H1 (cell line): ENCODE data around the gene GID8. TPM values are rescaled to one million over a fixed set of nuclear protein-coding genes. Genes with fewer than 3 reads are reported as not detected.

Experiments used
- CTCF ChIA-PET: fragments of 300-600 bp; sonication (Branson Sonifier 250); formaldehyde crosslinking; loops from one replicate; lab custom pipeline; 2021; ENCODE audit not compliant: partially characterized antibody; lab: Charles Lee
- POLR2A ChIA-PET: fragments of 300-600 bp; sonication (Branson Sonifier 250); formaldehyde crosslinking; loops from one replicate; lab custom pipeline; 2021; ENCODE audit warnings: inconsistent platforms; ENCODE audit not compliant: partially characterized antibody; lab: Charles Lee
- DNase-seq, 2 experiments: peaks; one replicate each; pipeline versions ENCODE4 v3.0.0 to v3.0.0-alpha.2; 2010 to 2022; ENCODE audit warnings: low spot score in 2 of 2, low read depth in 1 of 2, mixed read lengths in 1 of 2
- FAIRE-seq: peaks from 2 replicates; lab custom pipeline; 2011; peaks lifted over from hg19 to GRCh38; lab: Jason Lieb, UNC
- H2AFZ ChIP-seq: 2 replicates; pipeline ENCODE4 v1.8.1; 2012; ENCODE audit warnings: low read length, inconsistent platforms
- H2AK5ac ChIP-seq: 2 replicates; pipeline ENCODE4 v1.6.1; 2013; ENCODE audit warnings: low read depth, low read length
- H2BK120ac ChIP-seq: replicated peaks from 2 replicates; pipeline ENCODE3; 2013; ENCODE audit warnings: low read depth, low read length, inconsistent platforms
- H2BK12ac ChIP-seq: 2 replicates; pipeline ENCODE4 v1.6.1; 2013; ENCODE audit warnings: low read depth, low read length
- H2BK15ac ChIP-seq: 2 replicates; pipeline ENCODE4 v1.6.1; 2013; ENCODE audit warnings: low read length
- H2BK20ac ChIP-seq: 2 replicates; pipeline ENCODE4 v1.6.1; 2013; ENCODE audit warnings: low read length
- H2BK5ac ChIP-seq: 2 replicates; pipeline ENCODE4 v1.6.1; 2013; ENCODE audit warnings: low read depth, low read length
- H3K14ac ChIP-seq: 2 replicates; pipeline ENCODE4 v1.6.1; 2013; ENCODE audit warnings: inconsistent platforms; ENCODE audit not compliant: insufficient read length
- H3K18ac ChIP-seq: 2 replicates; pipeline ENCODE4 v1.6.1; 2013; ENCODE audit warnings: low read length; ENCODE audit errors: extremely low read depth
- H3K23ac ChIP-seq: 2 replicates; pipeline ENCODE4 v1.6.1; 2013; ENCODE audit warnings: inconsistent platforms; ENCODE audit not compliant: insufficient read length
- H3K23me2 ChIP-seq: 2 replicates; pipeline ENCODE4 v1.6.1; 2013; ENCODE audit warnings: low read depth, low read length
- H3K27ac ChIP-seq: 2 replicates; pipeline ENCODE4 v1.6.1; 2011; ENCODE audit warnings: low read depth, low read length, inconsistent platforms
- H3K27me3 ChIP-seq, 4 experiments: replicated peaks in 1 of 4; 1 replicate in 1 of 4; 2 replicates in 3 of 4; pipeline versions ENCODE4 v1.6.1 to v1.8.1; 2011 to 2013; ENCODE audit warnings: low read length in 3 of 4, mild to moderate bottlenecking in 3 of 4, inconsistent platforms in 2 of 4, mixed read lengths in 2 of 4, moderate library complexity in 1 of 4; ENCODE audit not compliant: control insufficient read depth in 3 of 4, insufficient read depth in 3 of 4; ENCODE audit errors: extremely low read depth in 1 of 4
- H3K36me3 ChIP-seq, 4 experiments: 2 replicates each; pipeline versions ENCODE4 v1.6.1 to v1.8.1; 2011 to 2013; ENCODE audit warnings: mild to moderate bottlenecking in 4 of 4, low read length in 3 of 4, moderate library complexity in 2 of 4, control low read depth in 1 of 4, inconsistent platforms in 1 of 4; ENCODE audit not compliant: insufficient read depth in 4 of 4, control insufficient read depth in 2 of 4
- H3K4ac ChIP-seq: replicated peaks from 2 replicates; pipeline ENCODE3; 2013; ENCODE audit warnings: low read length, low read depth, mixed read lengths, inconsistent platforms; ENCODE audit not compliant: insufficient read length
- H3K4me1 ChIP-seq, 4 experiments: replicated peaks in 1 of 4; 1 replicate in 1 of 4; 2 replicates in 3 of 4; pipeline versions ENCODE4 v1.6.1 to v1.8.1; 2011 to 2013; ENCODE audit warnings: low read length in 3 of 4, inconsistent platforms in 2 of 4, mixed read lengths in 1 of 4; ENCODE audit not compliant: insufficient read depth in 4 of 4, control insufficient read depth in 3 of 4
- H3K4me2 ChIP-seq, 2 experiments: 2 replicates each; pipeline versions ENCODE4 v1.6.1 to v1.8.1; 2011 to 2013; ENCODE audit warnings: low read depth in 2 of 2, low read length in 2 of 2, control low read depth in 1 of 2, inconsistent platforms in 1 of 2, mild to moderate bottlenecking in 1 of 2; ENCODE audit not compliant: insufficient read depth in 1 of 2
- H3K4me3 ChIP-seq, 4 experiments: fragments of 200-600, 300-600 bp in 1 of 4; sonication (generic), shearing (Covaris generic), sonication (Bioruptor Twin) in 1 of 4; 2 replicates each; pipeline versions ENCODE4 v1.5.1 to v1.8.1; 2011 to 2016; ENCODE audit warnings: low read length in 4 of 4, low read depth in 3 of 4, control low read depth in 2 of 4, inconsistent platforms in 2 of 4, mild to moderate bottlenecking in 2 of 4, mixed read lengths in 1 of 4, moderate library complexity in 1 of 4; ENCODE audit not compliant: insufficient read depth in 2 of 4; ENCODE audit errors: extremely low read depth in 1 of 4
- H3K56ac ChIP-seq: replicated peaks from 2 replicates; pipeline ENCODE3; 2013; ENCODE audit warnings: low read depth, mild to moderate bottlenecking, mixed read lengths, low read length, inconsistent platforms; ENCODE audit not compliant: insufficient read length
- H3K79me1 ChIP-seq: 2 replicates; pipeline ENCODE4 v1.6.1; 2013; ENCODE audit warnings: low read depth, low read length, control low read depth
- H3K79me2 ChIP-seq, 2 experiments: 2 replicates each; pipeline versions ENCODE4 v1.6.1 to v1.8.1; 2012 to 2013; ENCODE audit warnings: low read length in 2 of 2, mild to moderate bottlenecking in 2 of 2, inconsistent platforms in 1 of 2; ENCODE audit not compliant: insufficient read depth in 2 of 2, control insufficient read depth in 1 of 2
- H3K9ac ChIP-seq, 4 experiments: replicated peaks in 1 of 4; 1 replicate in 1 of 4; 2 replicates in 3 of 4; pipeline versions ENCODE4 v1.6.1 to v1.8.1; 2011 to 2013; ENCODE audit warnings: low read depth in 3 of 4, low read length in 3 of 4, control low read depth in 2 of 4, mild to moderate bottlenecking in 2 of 4, moderate library complexity in 2 of 4, inconsistent platforms in 1 of 4; ENCODE audit errors: extremely low read depth in 1 of 4
- H3K9me3 ChIP-seq, 2 experiments: 2 replicates each; pipeline versions ENCODE4 v1.6.1 to v1.8.1; 2012 to 2013; ENCODE audit warnings: mild to moderate bottlenecking in 2 of 2, moderate library complexity in 2 of 2, control low read depth in 1 of 2, inconsistent platforms in 1 of 2, low read depth in 1 of 2, low read length in 1 of 2, mixed read lengths in 1 of 2; ENCODE audit not compliant: insufficient read depth in 2 of 2
- H4K20me1 ChIP-seq, 2 experiments: replicated peaks in 1 of 2; 2 replicates each; pipeline versions ENCODE3 to v1.8.1; 2011 to 2013; ENCODE audit warnings: inconsistent platforms in 2 of 2, low read length in 2 of 2, mild to moderate bottlenecking in 1 of 2; ENCODE audit not compliant: insufficient read depth in 2 of 2, control insufficient read depth in 1 of 2
- H4K5ac ChIP-seq: 2 replicates; pipeline ENCODE4 v1.6.1; 2013; ENCODE audit warnings: low read length, low read depth, mixed read lengths, inconsistent platforms; ENCODE audit not compliant: insufficient read length
- H4K8ac ChIP-seq: 2 replicates; pipeline ENCODE4 v1.8.0; 2013; ENCODE audit warnings: mild to moderate bottlenecking, moderate library complexity, low read length, inconsistent platforms; ENCODE audit not compliant: insufficient read depth; ENCODE audit errors: extremely low read depth
- H4K91ac ChIP-seq: replicated peaks from 2 replicates; pipeline ENCODE3; 2013; ENCODE audit warnings: low read length, mixed read lengths, inconsistent platforms; ENCODE audit not compliant: insufficient read length
- CBX8 ChIP-seq: fragments of 300-800, 300-1000 bp; sonication (generic); IDR thresholded peaks from 2 replicates; pipeline ENCODE4 v1.7.1; 2016; ENCODE audit warnings: low read depth, low read length, borderline replicate concordance
- EP300 ChIP-seq, 2 experiments: IDR thresholded peaks; 1 replicate in 1 of 2; 2 replicates in 1 of 2; pipeline ENCODE4 v1.6.1; 2011 to 2012; ENCODE audit warnings: low read depth in 2 of 2, low read length in 2 of 2, mild to moderate bottlenecking in 2 of 2, borderline replicate concordance in 1 of 2, inconsistent platforms in 1 of 2, moderate library complexity in 1 of 2
- KDM5A ChIP-seq: fragments of 200-600 bp; IDR thresholded peaks from 2 replicates; pipeline ENCODE4 v1.7.1; 2012; ENCODE audit warnings: mild to moderate bottlenecking, low read length, inconsistent platforms, mixed read lengths
- RAD21 ChIP-seq, 2 experiments: IDR thresholded peaks in 1 of 2; conservative IDR thresholded peaks in 1 of 2; 2 replicates each; pipeline ENCODE4 v1.6.1; 2011; ENCODE audit warnings: low read depth in 2 of 2, low read length in 2 of 2, improper control_type of control experiment in 1 of 2, inconsistent platforms in 1 of 2, mild to moderate bottlenecking in 1 of 2, moderate library complexity in 1 of 2
- SUZ12 ChIP-seq: fragments of 200-600 bp; sonication (generic); IDR thresholded peaks from 2 replicates; pipeline ENCODE4 v1.6.1; 2012; ENCODE audit warnings: mild to moderate bottlenecking, inconsistent platforms, low read length, moderate library complexity, mixed read lengths
- TAF7 ChIP-seq: optimal IDR thresholded peaks from 2 replicates; pipeline ENCODE3; 2011; ENCODE audit warnings: low read depth, mild to moderate bottlenecking, inconsistent platforms, low read length, moderate library complexity, borderline replicate concordance
- TEAD4 ChIP-seq: IDR thresholded peaks from 2 replicates; pipeline ENCODE4 v1.6.1; 2012; ENCODE audit warnings: low read depth, low read length, inconsistent platforms, mixed read lengths
- YY1 ChIP-seq: IDR thresholded peaks from 2 replicates; pipeline ENCODE4 v1.6.1; 2011; ENCODE audit warnings: low read depth, mild to moderate bottlenecking, low read length
- ZNF274 ChIP-seq: IDR thresholded peaks from 2 replicates; pipeline ENCODE4 v1.7.0; 2012; ENCODE audit warnings: low read length, borderline replicate concordance; ENCODE audit errors: extremely low read depth
- WGBS, 2 experiments: shearing (Covaris generic) in 1 of 2; methylation state at CpG; one replicate each; pipeline versions ENCODE4 v1.1.6 to v1.1.7; 2013 to 2015; ENCODE audit warnings: low lambda C conversion rate in 2 of 2, mixed read lengths in 2 of 2, inconsistent platforms in 1 of 2, low coverage in 1 of 2, missing lambda C conversion rate in 1 of 2; ENCODE audit not compliant: insufficient replicate concordance in 2 of 2, insufficient coverage in 1 of 2, insufficient read length in 1 of 2; ENCODE audit errors: extremely low coverage in 1 of 2, missing lambda C conversion rate in 1 of 2; 5-methylcytosine and 5-hydroxymethylcytosine counted together
- polyA plus RNA-seq, 7 experiments: library from polyadenylated mRNA; depleted of rRNA in 3 of 7; stranded (reverse) in 5 of 7; unstranded in 2 of 7; fragments of >200 nt in 5 of 7; fragments of 200-250 nt in 2 of 7; gene quantifications; 1 replicate in 5 of 7; 2 replicates in 1 of 7; 4 replicates in 1 of 7; pipeline versions ENCODE4 v1.2.1 to v1.2.3, GENCODE V29; 2011 to 2013; ENCODE audit warnings: missing spikeins in 2 of 7, mixed read lengths in 2 of 7
- total RNA-seq: library from RNA; stranded (reverse); fragmentation: NEBNext Ultra II Directional; extraction: Animal tissue kit (Norgen Biotek cat#: 25700); gene quantifications from 2 replicates; pipeline ENCODE4 v1.2.1, GENCODE V29; 2021
- TF ChIP-seq, protein P1 (sequence below): IDR thresholded peaks from 2 replicates; pipeline ENCODE4 v1.6.1; 2012; ENCODE audit warnings: inconsistent platforms

The GID8 gene
- total and polyA plus RNA-seq, 2 of the 8 experiments (the other 6 are each of a cell fraction or from before 2014, with no cell fraction given) = 39.7 to 72.9 TPM

DNA sequence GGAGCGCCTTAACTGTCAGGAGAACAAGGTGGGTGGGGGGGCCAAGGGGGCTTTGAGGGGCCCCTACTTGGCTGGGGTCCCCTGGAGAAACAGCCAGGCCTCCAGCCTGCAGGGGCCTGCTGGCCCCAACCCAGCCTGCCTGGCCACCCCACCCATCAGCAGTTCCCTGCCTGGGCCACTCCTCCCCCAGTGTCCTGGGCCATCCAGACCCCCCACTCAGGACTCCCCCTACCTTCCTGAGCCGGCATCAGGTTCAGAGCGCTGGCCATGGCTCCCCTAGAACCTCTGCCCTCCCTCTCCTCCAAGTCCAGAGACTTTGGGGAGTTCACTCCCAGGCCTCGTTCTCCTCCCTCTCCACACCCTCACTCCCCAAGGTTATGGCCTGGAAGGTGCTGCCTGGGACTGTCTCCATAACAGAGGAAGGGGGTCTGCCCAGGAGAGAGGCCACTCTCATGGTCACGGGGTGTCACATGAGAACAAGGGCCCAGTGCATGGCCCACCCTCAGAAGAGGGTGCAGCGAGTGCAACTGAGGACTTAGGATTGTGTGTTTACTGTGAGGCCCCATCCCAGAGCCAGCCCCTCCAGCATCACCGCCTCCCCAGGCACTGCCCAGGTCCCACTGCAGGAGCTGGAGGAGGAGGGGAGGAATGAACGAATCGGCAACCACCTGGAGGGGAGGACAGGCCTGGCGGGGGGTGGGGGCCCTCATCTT lies 20.6 kb downstream of the GID8 start:
- TF ChIP-seq YY1 (no peak), TAF7 (no peak), RAD21 (IDR thresholded peaks at IDR 0.05 in 1 of 2, conservative IDR thresholded peaks at IDR 0.05 in 1 of 2; ENCODE audit: low read depth in 2 of 2, low read length in 2 of 2) (no peak), EP300 (IDR thresholded peaks at IDR 0.05; ENCODE audit: borderline replicate concordance in 1 of 2, low read depth in 2 of 2, low read length in 2 of 2) (no peak), CBX8 (no peak), TEAD4 (no peak), SUZ12 (no peak), ZNF274 (no peak), KDM5A (no peak)
- TF ChIP-seq, protein P1, sequence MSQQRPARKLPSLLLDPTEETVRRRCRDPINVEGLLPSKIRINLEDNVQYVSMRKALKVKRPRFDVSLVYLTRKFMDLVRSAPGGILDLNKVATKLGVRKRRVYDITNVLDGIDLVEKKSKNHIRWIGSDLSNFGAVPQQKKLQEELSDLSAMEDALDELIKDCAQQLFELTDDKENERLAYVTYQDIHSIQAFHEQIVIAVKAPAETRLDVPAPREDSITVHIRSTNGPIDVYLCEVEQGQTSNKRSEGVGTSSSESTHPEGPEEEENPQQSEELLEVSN = no peak
- H3K79me1 ChIP-seq = peaks cover 3% of the 10 kb centered on the region; the same call in 1 of the 2 replicates
- H4K5ac ChIP-seq = no peak overlapping the region
- H3K9ac ChIP-seq = no peak overlapping the region
- H3K23me2 ChIP-seq = peaks cover 2% of the 10 kb centered on the region; the same call in 1 of the 2 replicates
- no peak for DNase-seq
- no peak overlapping the region for H3K4me3 ChIP-seq
- H3K27ac ChIP-seq = no peak overlapping the region
- H3K27me3 ChIP-seq = no peaks in the 10 kb centered on the region
- H4K8ac ChIP-seq = no peak overlapping the region
- H3K18ac ChIP-seq = no peak overlapping the region
- H3K4me2 ChIP-seq = no peak overlapping the region
- POLR2A ChIA-PET = interaction anchor here (1.3 kb wide), 1 partner anchor 31 kb away, joined by 3 read pairs; no protein-coding TSS in a partner anchor
- H2AK5ac ChIP-seq = no peak overlapping the region
- peaks cover 0 to 9% of the 10 kb centered on the region in 2 experiments; a peak in 1 of 4 replicates for H3K79me2 ChIP-seq
- no peak overlapping the region for H2BK15ac ChIP-seq
- no peak for FAIRE-seq
- WGBS, 2 experiments = 91% methylated on average over 5 of the region's 10 CpGs; no CpG with 5 or more reads in 1 of the 2 experiments
- no peak overlapping the region for H3K4ac ChIP-seq
- H3K36me3 ChIP-seq = peaks cover 3 to 10% (median 5%) of the 10 kb centered on the region in 4 experiments; a peak in 5 of 8 replicates
- H4K20me1 ChIP-seq = peaks cover 2 to 16% of the 10 kb centered on the region in 2 experiments
- H2BK12ac ChIP-seq = no peak overlapping the region
- H3K4me1 ChIP-seq = peaks cover 2 to 15% (median 10%) of the 10 kb centered on the region in 4 experiments
- H3K56ac ChIP-seq = no peak overlapping the region
- no peak overlapping the region for H2BK20ac ChIP-seq
- H3K14ac ChIP-seq = no peak overlapping the region
- no peak overlapping the region for H2BK120ac ChIP-seq
- H2BK5ac ChIP-seq = no peak overlapping the region; the same call in 1 of the 2 replicates
- no peak overlapping the region for H2AFZ ChIP-seq
- no peaks in the 10 kb centered on the region for H3K9me3 ChIP-seq
- H3K23ac ChIP-seq = no peak overlapping the region
- no peak overlapping the region for H4K91ac ChIP-seq
- CTCF ChIA-PET = interaction anchor here (0.9 to 1.9 kb wide), 5 partner anchors 9 to 71 kb away, joined by 3 to 9 read pairs (median 5); no protein-coding TSS in a partner anchor
